ENCODE results near the gene COL9A1.
"Not testable (repeated sequence)": the region's sequence is repeated elsewhere in the genome, so short reads cannot be mapped to it uniquely, and the experiment has no call there.

COL9A1 gene
- long read RNA-seq, donor 1, transcript COL9A1-201 (32 exons, 3,051 nt): major isoform, 6 of 6 reads
- long read RNA-seq, donor 1, partial matches to known transcripts: 0 of 6 reads
- long read RNA-seq, donor 1, other reads (novel, unspliced or antisense): 0 of 6 reads
- long read RNA-seq, donor 2, partial matches to known transcripts: 0 of 2 reads
- long read RNA-seq, donor 2, other reads (novel, unspliced or antisense): 0 of 2 reads
- long read RNA-seq, donor 3, partial matches to known transcripts: 0 of 1 reads
- long read RNA-seq, donor 3, other reads (novel, unspliced or antisense): 0 of 1 reads
- long read RNA-seq, donor 4, transcript COL9A1-201 (32 exons, 3,051 nt): major isoform, 5 of 39 reads
- long read RNA-seq, donor 4, partial matches to known transcripts: 34 of 39 reads
- long read RNA-seq, donor 4, other reads (novel, unspliced or antisense): 0 of 39 reads
- long read RNA-seq, donor 5, partial matches to known transcripts: 5 of 9 reads
- long read RNA-seq, donor 5, other reads (novel, unspliced or antisense): 0 of 9 reads
- long read RNA-seq, donor 6: 0 reads
- long read RNA-seq, donor 7, transcript COL9A1-201 (32 exons, 3,051 nt): major isoform, 6 of 43 reads
- long read RNA-seq, donor 7, partial matches to known transcripts: 37 of 43 reads
- long read RNA-seq, donor 7, other reads (novel, unspliced or antisense): 0 of 43 reads
- long read RNA-seq, donor 8, transcript COL9A1-201 (32 exons, 3,051 nt): major isoform, 5 of 5 reads
- long read RNA-seq, donor 8, partial matches to known transcripts: 0 of 5 reads
- long read RNA-seq, donor 8, other reads (novel, unspliced or antisense): 0 of 5 reads

- DNase-seq: no peak
Observed at GRCh38 chr6:70303034-70303525, at the start of gene COL9A1. TSS of gene COL9A1 (minus strand) at chr6:70303084. CDS start at chr6:70302924, 160 bp downstream.

- DNase-seq: no peak
Observed at GRCh38 chr6:70351461-70351860, 48.6 kb upstream of the COL9A1 start.

GRCh38 chr6:70345619-70346018 lies 42.7 kb upstream of the COL9A1 start:
- no peak for DNase-seq

- DNase-seq: no peak
Observed at GRCh38 chr6:70343313-70343712, 40.4 kb upstream of the COL9A1 start.

- not testable (repeated sequence) for DNase-seq
Observed at GRCh38 chr6:70339810-70340209, 36.9 kb upstream of the COL9A1 start.

- DNase-seq: no peak
Observed at GRCh38 chr6:70338775-70339174, 35.9 kb upstream of the COL9A1 start.

- DNase-seq: no peak
Observed at GRCh38 chr6:70337743-70338105, 34.8 kb upstream of the COL9A1 start.

GRCh38 chr6:70336996-70337742 lies 34.3 kb upstream of the COL9A1 start:
- DNase-seq: no peak

- DNase-seq: no peak
Observed at GRCh38 chr6:70327036-70327435, 24.2 kb upstream of the COL9A1 start.

GRCh38 chr6:70325009-70325408 lies 22.1 kb upstream of the COL9A1 start:
- DNase-seq: no peak

GRCh38 chr6:70317799-70318198 lies 14.9 kb upstream of the COL9A1 start:
- DNase-seq: not testable (repeated sequence)

GRCh38 chr6:70315079-70315751 lies 12.3 kb upstream of the COL9A1 start:
- no peak for DNase-seq

- no peak for DNase-seq
Observed at GRCh38 chr6:70314296-70314695, 11.4 kb upstream of the COL9A1 start.

GRCh38 chr6:70312165-70312745 lies 9.4 kb upstream of the COL9A1 start:
- DNase-seq: no peak

- no peak for DNase-seq
Observed at GRCh38 chr6:70310063-70310694, 7.3 kb upstream of the COL9A1 start.

GRCh38 chr6:70309243-70309642 lies 6.4 kb upstream of the COL9A1 start:
- DNase-seq: no peak

- DNase-seq: not testable (repeated sequence)
Observed at GRCh38 chr6:70308142-70308541, 5.3 kb upstream of the COL9A1 start.

GRCh38 chr6:70307008-70307407 lies 4.1 kb upstream of the COL9A1 start:
- DNase-seq: no peak

GRCh38 chr6:70304616-70305015 lies 1.7 kb upstream of the COL9A1 start:
- peak; percentile 31 for DNase-seq

GRCh38 chr6:70299456-70299855 lies 3.4 kb downstream of the COL9A1 start:
- DNase-seq: no peak

- DNase-seq: no peak
Observed at GRCh38 chr6:70298068-70298467, 4.8 kb downstream of the COL9A1 start.
